ENCODE results near the gene ZNF784. TPM values are rescaled to one million over a fixed set of nuclear protein-coding genes. Genes with fewer than 3 reads are reported as not detected.

Gene ZNF784
- total and polyA plus RNA-seq, 8 donors = 1.8 to 15.1 (median 5.5) TPM; not detected in 1

DNA sequence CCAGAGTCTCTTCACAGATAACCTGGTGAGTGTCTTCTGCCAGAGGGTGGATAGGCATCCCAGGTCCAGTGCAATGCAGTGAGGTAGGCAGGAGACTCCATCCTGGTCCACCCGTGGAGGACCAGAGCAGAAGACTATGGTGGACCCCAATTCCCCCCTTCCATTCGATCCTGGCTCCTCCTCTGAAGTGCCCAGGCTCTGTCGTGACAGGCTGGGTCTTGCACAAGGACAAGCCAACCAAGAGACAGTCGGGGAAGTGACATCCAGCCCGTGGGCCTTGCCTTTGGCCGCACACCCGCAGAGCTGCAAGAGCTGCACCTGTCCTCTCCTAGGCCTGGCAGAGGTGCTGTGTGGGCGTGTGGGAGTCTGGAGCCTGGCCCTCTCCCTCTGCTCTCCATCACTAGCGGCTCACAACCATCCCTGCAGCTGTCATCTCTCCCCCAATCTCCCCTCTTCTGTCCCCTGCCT, 3.1 kb downstream of the ZNF784 start:
- H3K27ac ChIP-seq = peak overlapping the region in 1 of 5 donors; percentile 6
- H3K4me1 ChIP-seq = peaks cover 11 to 54% (median 23%) of the 10 kb centered on the region in 4 donors
- no peaks in the 10 kb centered on the region for H3K9me3 ChIP-seq
- TF ChIP-seq EP300 (IDR thresholded peaks at IDR 0.05) (no peak), POLR2A (IDR thresholded peaks at IDR 0.05) (no peak), CTCF (IDR thresholded peaks at IDR 0.05) (no peak)
- H3K4me3 ChIP-seq = no peak overlapping the region
- 81 to 96% (median 86%) methylated on average over 5 to 9 of the region's 9 CpGs for WGBS, 5 donors
- intact Hi-C loops (cut with DNase I; ENCODE audit: low total_unique reads) = no loop called here
- no peak for DNase-seq
- H3K27me3 ChIP-seq = no peaks in the 10 kb centered on the region
- peaks cover 11 to 45% (median 39%) of the 10 kb centered on the region in 4 donors for H3K36me3 ChIP-seq

DNA sequence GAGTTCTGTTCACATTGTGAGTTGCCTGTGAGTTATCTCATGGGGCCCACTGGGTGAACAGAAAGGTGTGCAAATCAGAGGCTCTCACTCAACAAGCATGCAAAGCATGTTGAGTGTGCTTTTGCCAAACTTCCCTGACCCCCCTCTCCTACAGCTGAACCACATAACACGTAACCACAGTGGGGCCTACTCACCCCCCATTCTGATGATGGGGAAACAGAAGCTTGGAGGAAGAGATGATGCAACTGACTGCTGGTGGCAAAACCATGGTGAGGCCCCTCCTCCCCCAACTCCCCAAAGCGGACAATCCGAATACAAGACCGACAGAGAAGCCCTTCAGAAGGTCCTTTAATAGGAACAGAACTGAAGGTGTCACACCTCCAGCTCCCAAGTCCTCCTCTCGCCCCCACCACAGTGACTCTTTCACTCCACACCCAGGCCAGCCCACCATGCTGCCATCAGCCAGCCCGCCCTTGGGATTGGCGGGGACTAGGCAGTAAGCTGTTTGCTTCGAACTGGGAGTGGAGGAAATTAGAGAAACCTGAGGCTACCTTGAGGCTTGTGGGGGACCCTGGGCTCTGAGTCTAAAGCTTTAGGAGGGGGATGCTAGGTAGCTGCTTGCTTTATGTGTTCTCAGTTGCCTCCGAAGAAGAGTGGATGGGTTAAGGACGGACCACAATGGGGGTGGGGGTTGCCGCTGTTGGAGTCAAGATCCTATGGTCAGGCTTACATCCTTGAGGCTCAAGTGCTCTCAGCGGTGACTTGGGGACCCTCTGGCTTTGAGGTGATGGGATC, 3.8 kb downstream of the ZNF784 start:
- Histone ChIP-seq H3K9me3 (no peaks in the 10 kb centered on the region), H3K36me3 (peaks cover 17 to 51% (median 46%) of the 10 kb centered on the region in 4 donors), H3K4me3 (no peak overlapping the region), H3K27ac (peak overlapping the region in 2 of 5 donors; percentile 6), H3K27me3 (no peaks in the 10 kb centered on the region), H3K4me1 (peaks cover 11 to 54% (median 23%) of the 10 kb centered on the region in 4 donors)
- intact Hi-C loops (cut with DNase I; ENCODE audit: low total_unique reads) = no loop called here
- WGBS, 5 donors = 82 to 94% (median 90%) methylated on average over 11 to 12 of the region's 12 CpGs
- no peak for TF ChIP-seq CTCF (IDR thresholded peaks at IDR 0.05)
- no peak for TF ChIP-seq POLR2AphosphoS5 (IDR thresholded peaks at IDR 0.05)
- DNase-seq = no peak

DNA sequence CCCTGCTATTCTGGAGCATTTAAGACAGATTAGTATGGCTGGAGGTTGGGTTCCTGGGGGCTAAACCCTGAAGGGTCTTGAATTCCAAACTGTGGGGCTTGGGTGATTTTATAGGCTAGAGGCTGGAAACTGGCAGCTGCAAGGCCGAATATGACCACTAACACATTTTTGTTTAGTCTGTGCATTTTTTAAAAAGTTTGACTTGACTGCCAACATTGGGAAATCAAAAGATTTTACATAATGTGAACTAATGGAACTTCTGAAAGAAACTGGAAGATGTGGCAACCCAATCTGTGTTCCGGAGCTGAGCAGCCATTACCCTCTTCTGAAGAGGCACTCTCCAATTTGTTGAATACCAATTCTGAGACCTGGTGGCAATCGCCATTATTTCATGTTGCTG, 5.1 kb downstream of the ZNF784 start:
- intact Hi-C loops (cut with DNase I; ENCODE audit: low total_unique reads) = no loop called here
- TF ChIP-seq CTCF (IDR thresholded peaks at IDR 0.05) (no peak), POLR2AphosphoS5 (IDR thresholded peaks at IDR 0.05) (no peak), EP300 (IDR thresholded peaks at IDR 0.05) (no peak), POLR2A (IDR thresholded peaks at IDR 0.05) (no peak)
- Histone ChIP-seq H3K9me3 (no peaks in the 10 kb centered on the region), H3K4me1 (peaks cover 11 to 47% (median 18%) of the 10 kb centered on the region in 4 donors), H3K27ac (peak overlapping the region in 3 of 5 donors; percentile 11 to 58 (median 19)), H3K36me3 (peaks cover 22 to 64% (median 59%) of the 10 kb centered on the region in 4 donors), H3K4me3 (no peak overlapping the region), H3K27me3 (no peaks in the 10 kb centered on the region)
- 74 to 83% (median 80%) methylated on average over 3 of the region's 3 CpGs for WGBS, 5 donors
- no peak for DNase-seq

GRCh38 chr19:55618426-55618825, 5.9 kb downstream of the ZNF784 start:
- no peak for DNase-seq
- Histone ChIP-seq H3K9me3 (no peaks in the 10 kb centered on the region), H3K4me1 (peaks cover 5 to 40% (median 12%) of the 10 kb centered on the region in 4 donors), H3K27ac (peak overlapping the region in 1 of 5 donors; percentile 19), H3K4me3 (no peak overlapping the region), H3K27me3 (no peaks in the 10 kb centered on the region), H3K36me3 (peaks cover 22 to 73% (median 68%) of the 10 kb centered on the region in 4 donors)
- TF ChIP-seq EP300 (IDR thresholded peaks at IDR 0.05) (no peak), CTCF (IDR thresholded peaks at IDR 0.05) (no peak), POLR2A (IDR thresholded peaks at IDR 0.05) (no peak), POLR2AphosphoS5 (IDR thresholded peaks at IDR 0.05) (no peak)
- intact Hi-C loops (cut with DNase I; ENCODE audit: low total_unique reads) = no loop called here
- WGBS, 5 donors = 78 to 90% (median 87%) methylated on average over 6 to 7 of the region's 7 CpGs
